ENCODE data around the gene SLC22A17. TPM values are rescaled to one million over a fixed set of nuclear protein-coding genes. Genes with fewer than 3 reads are reported as not detected.

The SLC22A17 gene
- total RNA-seq, 4 donors from 2014 or later = 4.0 to 14.2 (median 8.5) TPM

GRCh38 chr14:23355871-23356435 lies 3.3 kb upstream of the SLC22A17 start:
- WGBS, 2 donors (ENCODE audit: low coverage in 1 of 2) = 70 to 84% methylated on average over 3 to 6 of the region's 6 CpGs
- no peak overlapping the region for H3K4me3 ChIP-seq
- peaks cover 34% of the 10 kb centered on the region for H3K27me3 ChIP-seq
- no peaks in the 10 kb centered on the region for H3K9me3 ChIP-seq
- intact Hi-C loops (cut with DNase I; ENCODE audit: low total_unique reads) = no loop called here
- no peak for DNase-seq
- no peaks in the 10 kb centered on the region for H3K36me3 ChIP-seq
- in situ Hi-C loops (cut with MboI; ENCODE audit: low pct_ligation_motif_present in 1 of 4, low pct_unique_long_range_greater_than_20kb in 1 of 4, low sequenced_read_pairs in 3 of 4) = no loop called here
- no peak overlapping the region for H3K27ac ChIP-seq
- TF ChIP-seq, protein P1, sequence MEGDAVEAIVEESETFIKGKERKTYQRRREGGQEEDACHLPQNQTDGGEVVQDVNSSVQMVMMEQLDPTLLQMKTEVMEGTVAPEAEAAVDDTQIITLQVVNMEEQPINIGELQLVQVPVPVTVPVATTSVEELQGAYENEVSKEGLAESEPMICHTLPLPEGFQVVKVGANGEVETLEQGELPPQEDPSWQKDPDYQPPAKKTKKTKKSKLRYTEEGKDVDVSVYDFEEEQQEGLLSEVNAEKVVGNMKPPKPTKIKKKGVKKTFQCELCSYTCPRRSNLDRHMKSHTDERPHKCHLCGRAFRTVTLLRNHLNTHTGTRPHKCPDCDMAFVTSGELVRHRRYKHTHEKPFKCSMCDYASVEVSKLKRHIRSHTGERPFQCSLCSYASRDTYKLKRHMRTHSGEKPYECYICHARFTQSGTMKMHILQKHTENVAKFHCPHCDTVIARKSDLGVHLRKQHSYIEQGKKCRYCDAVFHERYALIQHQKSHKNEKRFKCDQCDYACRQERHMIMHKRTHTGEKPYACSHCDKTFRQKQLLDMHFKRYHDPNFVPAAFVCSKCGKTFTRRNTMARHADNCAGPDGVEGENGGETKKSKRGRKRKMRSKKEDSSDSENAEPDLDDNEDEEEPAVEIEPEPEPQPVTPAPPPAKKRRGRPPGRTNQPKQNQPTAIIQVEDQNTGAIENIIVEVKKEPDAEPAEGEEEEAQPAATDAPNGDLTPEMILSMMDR (IDR thresholded peaks at IDR 0.05) = no peak
- no peak for TF ChIP-seq EP300 (IDR thresholded peaks at IDR 0.05; ENCODE audit: low read depth)
- peaks cover 6 to 17% (median 13%) of the 10 kb centered on the region in 4 donors for H3K4me1 ChIP-seq

- no peaks in the 10 kb centered on the region for H3K9me3 ChIP-seq
- TF ChIP-seq EP300 (IDR thresholded peaks at IDR 0.05; ENCODE audit: low read depth) (no peak), POLR2A (IDR thresholded peaks at IDR 0.05) (no peak), POLR2AphosphoS5 (IDR thresholded peaks at IDR 0.05) (no peak)
- TF ChIP-seq, protein P1 (IDR thresholded peaks at IDR 0.05) = no peak
- H3K4me3 ChIP-seq = no peak overlapping the region
- WGBS, 2 donors (ENCODE audit: low coverage in 1 of 2) = 71 to 76% methylated on average over 1 to 6 of the region's 6 CpGs
- intact Hi-C loops (cut with DNase I; ENCODE audit: low total_unique reads) = no loop called here
- no peaks in the 10 kb centered on the region for H3K36me3 ChIP-seq
- H3K27ac ChIP-seq = no peak overlapping the region
- peaks cover 36% of the 10 kb centered on the region for H3K27me3 ChIP-seq
- in situ Hi-C loops (cut with MboI; ENCODE audit: low pct_ligation_motif_present in 1 of 4, low pct_unique_long_range_greater_than_20kb in 1 of 4, low sequenced_read_pairs in 3 of 4) = no loop called here
- no peak for DNase-seq
- H3K4me1 ChIP-seq = peaks cover 6 to 17% (median 13%) of the 10 kb centered on the region in 4 donors
These were observed 2.3 kb upstream of the SLC22A17 start for GRCh38 chr14:23354990-23355389.

- Histone ChIP-seq H3K27me3 (peaks cover 36% of the 10 kb centered on the region), H3K27ac (peak overlapping the region in 1 of 4 donors; percentile 8), H3K4me3 (no peak overlapping the region), H3K4me1 (peaks cover 6 to 17% (median 13%) of the 10 kb centered on the region in 4 donors), H3K36me3 (no peaks in the 10 kb centered on the region), H3K9me3 (no peaks in the 10 kb centered on the region)
- in situ Hi-C loops (cut with MboI; ENCODE audit: low pct_ligation_motif_present in 1 of 4, low pct_unique_long_range_greater_than_20kb in 1 of 4, low sequenced_read_pairs in 3 of 4) (no loop called here), intact Hi-C loops (cut with DNase I; ENCODE audit: low total_unique reads) (no loop called here)
- TF ChIP-seq POLR2A (IDR thresholded peaks at IDR 0.05) = no peak
- TF ChIP-seq EP300 (IDR thresholded peaks at IDR 0.05; ENCODE audit: low read depth) = no peak
- no peak for TF ChIP-seq POLR2AphosphoS5 (IDR thresholded peaks at IDR 0.05)
- TF ChIP-seq, protein P1 (IDR thresholded peaks at IDR 0.05) = no peak
- no peak for DNase-seq
- WGBS, 2 donors (ENCODE audit: low coverage in 1 of 2) = 74 to 100% methylated on average over 1 to 5 of the region's 5 CpGs
These were observed 720 bp upstream of the SLC22A17 start for GRCh38 chr14:23353433-23353780.

GRCh38 chr14:23351681-23352505 lies 794 bp downstream of the SLC22A17 start:
- H3K9me3 ChIP-seq = no peaks in the 10 kb centered on the region
- TF ChIP-seq POLR2AphosphoS5 (IDR thresholded peaks at IDR 0.05) = no peak
- 9% methylated on average over 51 of the region's 61 CpGs; no CpG with 5 or more reads in 1 of the 2 donors for WGBS, 2 donors (ENCODE audit: low coverage in 1 of 2)
- peak overlapping the region; percentile 38 to 65 (median 45) for H3K4me3 ChIP-seq
- H3K27me3 ChIP-seq = peaks cover 36% of the 10 kb centered on the region
- H3K4me1 ChIP-seq = peaks cover 6 to 17% (median 13%) of the 10 kb centered on the region in 4 donors
- in situ Hi-C loops (cut with MboI; ENCODE audit: low pct_ligation_motif_present in 1 of 4, low pct_unique_long_range_greater_than_20kb in 1 of 4, low sequenced_read_pairs in 3 of 4) = no loop called here
- H3K27ac ChIP-seq = peak overlapping the region; percentile 52 to 77 (median 74)
- no peaks in the 10 kb centered on the region for H3K36me3 ChIP-seq
- intact Hi-C loops (cut with DNase I; ENCODE audit: low total_unique reads) = no loop called here
- DNase-seq = no peak
